HepG2 (cell line): ENCODE results near the gene RAB2B. TPM values are rescaled to one million over a fixed set of nuclear protein-coding genes. Genes with fewer than 3 reads are reported as not detected.

Source experiments
- ATF1 ChIP-seq: IDR thresholded peaks from 2 replicates; pipeline ENCODE4 v1.6.1; 2016; ENCODE audit warnings: mild to moderate bottlenecking, control low read depth
- EED ChIP-seq: sonication (generic); formaldehyde crosslinking; IDR thresholded peaks from 2 replicates; pipeline ENCODE4 v1.5.0; 2020; ENCODE audit warnings: mild to moderate bottlenecking, missing genetic modification reagents
- EP300 ChIP-seq, 3 experiments: sonication (generic) in 1 of 3; formaldehyde crosslinking in 1 of 3; IDR thresholded peaks; 2 replicates each; pipeline versions ENCODE4 v1.5.1 to v1.6.1; 2011 to 2020; ENCODE audit warnings: low read depth in 2 of 3, low read length in 2 of 3, borderline replicate concordance in 1 of 3, improper control_type of control experiment in 1 of 3, mild to moderate bottlenecking in 1 of 3, missing genetic modification reagents in 1 of 3, moderate library complexity in 1 of 3
- EZH2 ChIP-seq: conservative IDR thresholded peaks from 2 replicates; pipeline ENCODE4 v1.6.1; 2012; ENCODE audit warnings: mild to moderate bottlenecking, low read depth, low read length, moderate library complexity
- FOXM1 ChIP-seq: sonication (generic); formaldehyde crosslinking; IDR thresholded peaks from 2 replicates; pipeline ENCODE4 v1.5.0; 2020; ENCODE audit warnings: missing genetic modification reagents
- MXD4 ChIP-seq: IDR thresholded peaks from 2 replicates; pipeline ENCODE4 v1.6.1; 2016; ENCODE audit warnings: mild to moderate bottlenecking, missing biosample characterization, missing genetic modification reagents
- NFATC3 ChIP-seq: sonication (generic); formaldehyde crosslinking; IDR thresholded peaks from 2 replicates; pipeline ENCODE4 v1.5.1; 2020; ENCODE audit warnings: mild to moderate bottlenecking, missing genetic modification reagents
- RCOR2 ChIP-seq: IDR thresholded peaks from 2 replicates; pipeline ENCODE4 v1.6.1; 2016; ENCODE audit warnings: missing biosample characterization, missing genetic modification reagents
- SAFB2 ChIP-seq: sonication (generic); formaldehyde crosslinking; IDR thresholded peaks from 2 replicates; pipeline ENCODE4 v1.5.1; 2020; ENCODE audit warnings: missing genetic modification reagents, low read depth, mild to moderate bottlenecking, borderline replicate concordance
- TAF15 ChIP-seq: fragments of 200-400 bp; formaldehyde crosslinking; IDR thresholded peaks from one replicate; pipeline ENCODE4 v1.6.1; 2018; ENCODE audit warnings: mild to moderate bottlenecking, low read depth, low read length; ENCODE audit not compliant: poor library complexity, severe bottlenecking
- TCF12 ChIP-seq, 2 experiments: fragments of 450-650 bp in 1 of 2; sonication (generic) in 1 of 2; formaldehyde crosslinking in 1 of 2; IDR thresholded peaks; 2 replicates each; pipeline versions ENCODE4 v1.6.1 to v1.8.0; 2017 to 2022; ENCODE audit warnings: antibody characterized with exemption in 1 of 2, mild to moderate bottlenecking in 1 of 2, missing genetic modification reagents in 1 of 2, moderate library complexity in 1 of 2
- ZBTB21 ChIP-seq: sonication (generic); formaldehyde crosslinking; IDR thresholded peaks from 2 replicates; pipeline ENCODE4 v1.4.0; 2020; ENCODE audit warnings: missing genetic modification reagents
- ZFP82 ChIP-seq: sonication (generic); formaldehyde crosslinking; IDR thresholded peaks from 2 replicates; pipeline ENCODE4 v1.5.1; 2020; ENCODE audit warnings: mild to moderate bottlenecking, missing genetic modification reagents, borderline replicate concordance
- ZFX ChIP-seq: sonication (generic); formaldehyde crosslinking; IDR thresholded peaks from 2 replicates; pipeline ENCODE4 v1.4.0; 2020; ENCODE audit warnings: mild to moderate bottlenecking, low read depth, missing genetic modification reagents, moderate library complexity
- ZFY ChIP-seq: sonication (generic); formaldehyde crosslinking; IDR thresholded peaks from 2 replicates; pipeline ENCODE4 v1.4.0; 2020; ENCODE audit warnings: missing genetic modification reagents
- ZNF326 ChIP-seq: sonication (generic); formaldehyde crosslinking; IDR thresholded peaks from 2 replicates; pipeline ENCODE4 v1.4.0; 2020; ENCODE audit warnings: missing genetic modification reagents, borderline replicate concordance
- ZNF430 ChIP-seq: sonication (generic); formaldehyde crosslinking; IDR thresholded peaks from 2 replicates; pipeline ENCODE4 v1.9.0; 2021; ENCODE audit warnings: mild to moderate bottlenecking, missing genetic modification reagents
- ZNF652 ChIP-seq: IDR thresholded peaks from 2 replicates; pipeline ENCODE4 v1.6.1; 2016; ENCODE audit warnings: low read depth, borderline replicate concordance
- ZNF746 ChIP-seq: sonication (generic); formaldehyde crosslinking; IDR thresholded peaks from 2 replicates; pipeline ENCODE4 v1.8.0; 2022; ENCODE audit warnings: mild to moderate bottlenecking, missing genetic modification reagents
- ZNF816 ChIP-seq: sonication (generic); formaldehyde crosslinking; IDR thresholded peaks from 2 replicates; pipeline ENCODE4 v1.8.0; 2022; ENCODE audit warnings: missing genetic modification reagents, mild to moderate bottlenecking, borderline replicate concordance
- polyA plus RNA-seq, 8 experiments: library from polyadenylated mRNA; depleted of rRNA in 3 of 8; stranded (reverse) in 7 of 8; unstranded in 1 of 8; fragments of >200 nt; fragmentation: Illumina TruSeq in 4 of 8; extraction: Trizol in 4 of 8; gene quantifications; 2 replicates each; pipeline versions ENCODE4 v1.2.1 to v1.2.3, GENCODE V29; 2011 to 2016; ENCODE audit warnings: low read depth in 4 of 8, missing spikeins in 1 of 8, mixed read lengths in 1 of 8; ENCODE audit not compliant: insufficient read depth in 1 of 8
- total RNA-seq, 5 experiments: library from RNA; depleted of rRNA; stranded (reverse); fragments of >200 nt; fragmentation: Illumina TruSeq; extraction: Trizol; gene quantifications; 2 replicates each; pipeline ENCODE4 v1.2.3, GENCODE V29; 2016; ENCODE audit warnings: low read depth in 1 of 5
- TF ChIP-seq, protein P1 (sequence below): sonication (generic); formaldehyde crosslinking; IDR thresholded peaks from 2 replicates; pipeline ENCODE4 v1.5.0; 2020; ENCODE audit warnings: mild to moderate bottlenecking, missing genetic modification reagents, moderate library complexity
- TF ChIP-seq, protein P2 (sequence below): sonication (generic); formaldehyde crosslinking; IDR thresholded peaks from 2 replicates; pipeline ENCODE4 v1.5.0; 2020; ENCODE audit warnings: mild to moderate bottlenecking, missing genetic modification reagents
- TF ChIP-seq, protein P3 (sequence below): sonication (generic); formaldehyde crosslinking; conservative IDR thresholded peaks from 2 replicates; pipeline ENCODE4 v1.8.1; 2023; ENCODE audit warnings: missing genetic modification reagents

RAB2B gene
- total and polyA plus RNA-seq, 2 of the 13 experiments (the other 11 are each of a cell fraction or from before 2014, with no cell fraction given) = 36.0 to 60.6 TPM

DNA sequence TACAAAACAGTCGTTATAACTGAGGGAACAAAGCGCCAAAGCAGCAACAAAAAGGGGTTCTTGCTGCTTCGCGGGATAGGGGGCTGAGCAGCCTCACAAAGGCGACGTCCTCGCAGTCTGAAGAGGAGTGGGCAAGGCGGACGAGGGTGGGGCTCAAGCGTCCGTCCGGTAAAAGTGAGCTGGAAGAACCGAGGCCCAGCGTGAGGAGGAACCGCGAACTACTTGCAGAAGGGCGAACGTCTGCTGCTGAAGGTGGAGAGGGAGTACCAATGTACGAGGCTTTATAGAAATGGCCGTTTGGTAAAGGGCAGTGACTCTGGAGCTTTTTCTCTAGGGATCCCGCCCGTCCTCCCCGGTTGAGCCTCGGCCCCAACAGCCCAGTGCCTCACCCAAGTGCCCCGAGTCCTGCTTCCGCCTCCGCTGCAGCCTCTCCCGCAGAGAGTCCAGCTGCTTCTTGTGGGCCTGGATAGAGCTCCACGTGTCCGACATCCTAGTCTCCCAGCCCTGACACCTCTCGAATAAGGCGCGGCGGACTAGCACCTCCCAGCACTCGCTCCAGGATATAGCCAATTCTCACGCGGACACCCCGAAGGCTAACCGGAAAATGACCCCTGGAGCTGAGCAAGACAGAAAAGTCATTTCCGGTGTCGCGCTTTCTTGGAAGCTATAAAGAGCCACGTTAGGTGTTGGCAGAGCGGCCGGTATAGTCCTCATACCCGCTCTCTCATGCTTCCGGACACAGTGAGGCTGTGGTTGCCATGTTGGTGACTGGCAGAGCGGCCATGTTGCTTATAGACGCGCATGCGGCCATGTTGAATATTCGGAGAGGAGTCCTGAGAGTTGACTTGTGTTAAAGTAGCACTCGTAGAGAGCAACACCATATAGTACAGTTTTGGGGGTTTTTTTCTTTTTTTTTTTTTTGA, 34.2 kb upstream of the RAB2B start, which contains the start of gene METTL3 (continued):
- TF ChIP-seq ZFX (CRISPR knock-in tag) = peak; percentile 95
- TF ChIP-seq ATF1 = peak; percentile 97
- TF ChIP-seq FOXM1 (CRISPR knock-in tag) = 0 out of 2 replicates have a peak, but pooled peaks have one; percentile 63
- peak; percentile 94; the same call in 1 of the 2 replicates for TF ChIP-seq ZNF816 (CRISPR knock-in tag)
- no peak; the same call in 1 of the 2 replicates for TF ChIP-seq RCOR2 (CRISPR knock-in tag)
- peak; percentile 96 for TF ChIP-seq ZNF430
- TF ChIP-seq TAF15 = peak; percentile 38
- TF ChIP-seq, protein P1, sequence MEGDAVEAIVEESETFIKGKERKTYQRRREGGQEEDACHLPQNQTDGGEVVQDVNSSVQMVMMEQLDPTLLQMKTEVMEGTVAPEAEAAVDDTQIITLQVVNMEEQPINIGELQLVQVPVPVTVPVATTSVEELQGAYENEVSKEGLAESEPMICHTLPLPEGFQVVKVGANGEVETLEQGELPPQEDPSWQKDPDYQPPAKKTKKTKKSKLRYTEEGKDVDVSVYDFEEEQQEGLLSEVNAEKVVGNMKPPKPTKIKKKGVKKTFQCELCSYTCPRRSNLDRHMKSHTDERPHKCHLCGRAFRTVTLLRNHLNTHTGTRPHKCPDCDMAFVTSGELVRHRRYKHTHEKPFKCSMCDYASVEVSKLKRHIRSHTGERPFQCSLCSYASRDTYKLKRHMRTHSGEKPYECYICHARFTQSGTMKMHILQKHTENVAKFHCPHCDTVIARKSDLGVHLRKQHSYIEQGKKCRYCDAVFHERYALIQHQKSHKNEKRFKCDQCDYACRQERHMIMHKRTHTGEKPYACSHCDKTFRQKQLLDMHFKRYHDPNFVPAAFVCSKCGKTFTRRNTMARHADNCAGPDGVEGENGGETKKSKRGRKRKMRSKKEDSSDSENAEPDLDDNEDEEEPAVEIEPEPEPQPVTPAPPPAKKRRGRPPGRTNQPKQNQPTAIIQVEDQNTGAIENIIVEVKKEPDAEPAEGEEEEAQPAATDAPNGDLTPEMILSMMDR (CRISPR knock-in tag) = peak; percentile 53
- no peak for TF ChIP-seq TCF12 (IDR thresholded peaks at IDR 0.05)
- TF ChIP-seq TCF12 (CRISPR knock-in tag; IDR thresholded peaks at IDR 0.05) = peak; percentile 74; the same call in 1 of the 2 replicates
- TF ChIP-seq, protein P2, sequence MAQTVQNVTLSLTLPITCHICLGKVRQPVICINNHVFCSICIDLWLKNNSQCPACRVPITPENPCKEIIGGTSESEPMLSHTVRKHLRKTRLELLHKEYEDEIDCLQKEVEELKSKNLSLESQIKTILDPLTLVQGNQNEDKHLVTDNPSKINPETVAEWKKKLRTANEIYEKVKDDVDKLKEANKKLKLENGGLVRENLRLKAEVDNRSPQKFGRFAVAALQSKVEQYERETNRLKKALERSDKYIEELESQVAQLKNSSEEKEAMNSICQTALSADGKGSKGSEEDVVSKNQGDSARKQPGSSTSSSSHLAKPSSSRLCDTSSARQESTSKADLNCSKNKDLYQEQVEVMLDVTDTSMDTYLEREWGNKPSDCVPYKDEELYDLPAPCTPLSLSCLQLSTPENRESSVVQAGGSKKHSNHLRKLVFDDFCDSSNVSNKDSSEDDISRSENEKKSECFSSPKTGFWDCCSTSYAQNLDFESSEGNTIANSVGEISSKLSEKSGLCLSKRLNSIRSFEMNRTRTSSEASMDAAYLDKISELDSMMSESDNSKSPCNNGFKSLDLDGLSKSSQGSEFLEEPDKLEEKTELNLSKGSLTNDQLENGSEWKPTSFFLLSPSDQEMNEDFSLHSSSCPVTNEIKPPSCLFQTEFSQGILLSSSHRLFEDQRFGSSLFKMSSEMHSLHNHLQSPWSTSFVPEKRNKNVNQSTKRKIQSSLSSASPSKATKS (CRISPR knock-in tag) = no peak
- TF ChIP-seq ZNF326 (CRISPR knock-in tag) = no peak
- peak; percentile 100 for TF ChIP-seq MXD4 (CRISPR knock-in tag)
- TF ChIP-seq EP300 (IDR thresholded peaks at IDR 0.05; ENCODE audit: low read depth in 2 of 2, low read length in 2 of 2) = 0 out of 4 replicates have a peak, but pooled peaks of 1 of the 2 experiments have one; percentile 1
- TF ChIP-seq EP300 (CRISPR knock-in tag; IDR thresholded peaks at IDR 0.05; ENCODE audit: borderline replicate concordance) = peak; percentile 75; the same call in 1 of the 2 replicates
- peak; percentile 93 for TF ChIP-seq EED (CRISPR knock-in tag)
- TF ChIP-seq, protein P3, sequence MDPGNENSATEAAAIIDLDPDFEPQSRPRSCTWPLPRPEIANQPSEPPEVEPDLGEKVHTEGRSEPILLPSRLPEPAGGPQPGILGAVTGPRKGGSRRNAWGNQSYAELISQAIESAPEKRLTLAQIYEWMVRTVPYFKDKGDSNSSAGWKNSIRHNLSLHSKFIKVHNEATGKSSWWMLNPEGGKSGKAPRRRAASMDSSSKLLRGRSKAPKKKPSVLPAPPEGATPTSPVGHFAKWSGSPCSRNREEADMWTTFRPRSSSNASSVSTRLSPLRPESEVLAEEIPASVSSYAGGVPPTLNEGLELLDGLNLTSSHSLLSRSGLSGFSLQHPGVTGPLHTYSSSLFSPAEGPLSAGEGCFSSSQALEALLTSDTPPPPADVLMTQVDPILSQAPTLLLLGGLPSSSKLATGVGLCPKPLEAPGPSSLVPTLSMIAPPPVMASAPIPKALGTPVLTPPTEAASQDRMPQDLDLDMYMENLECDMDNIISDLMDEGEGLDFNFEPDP (CRISPR knock-in tag) = peak; percentile 8; the same call in 1 of the 2 replicates
- peak; percentile 92 for TF ChIP-seq ZFY (CRISPR knock-in tag)
- TF ChIP-seq ZNF652 = no peak
- no peak for TF ChIP-seq EZH2
- TF ChIP-seq SAFB2 (CRISPR knock-in tag) = no peak; the same call in 1 of the 2 replicates
- TF ChIP-seq NFATC3 = 0 out of 2 replicates have a peak, but pooled peaks have one; percentile 82
- TF ChIP-seq ZFP82 = no peak
- TF ChIP-seq ZNF746 (CRISPR knock-in tag) = peak; percentile 70
- TF ChIP-seq ZBTB21 = peak; percentile 84
